MCF 10A (cell line): Measurements from ENCODE around the gene NHERF2. TPM values are rescaled to one million over a fixed set of nuclear protein-coding genes. Genes with fewer than 3 reads are reported as not detected.

Experiments
- BruUV-seq: library from RNA; stranded (reverse); fragments of 400-500 nt; replicated peaks from 2 replicates; lab custom pipeline; 2021; lab: Mats Ljungman, UMichigan
- CTCF ChIA-PET: fragments of 300-600 bp; sonication (Branson Sonifier 250); formaldehyde crosslinking; extraction: SDS; loops from one replicate; lab custom pipeline; 2021; ENCODE audit warnings: antibody characterized with exemption, inconsistent platforms; lab: Yijun Ruan, JAX
- POLR2A ChIA-PET: fragments of 300-600, 350-650 bp; sonication (Branson Sonifier 250); formaldehyde crosslinking; extraction: SDS; loops from one replicate; lab custom pipeline; 2020; ENCODE audit warnings: antibody characterized with exemption, inconsistent platforms; lab: Yijun Ruan, JAX
- DNase-seq: peaks from one replicate; pipeline ENCODE4 v3.0.0-alpha.2; 2018; ENCODE audit not compliant: unreplicated experiment
- H3K27ac Mint-ChIP-seq: one replicate; pipeline ENCODE4 v1.8.0; 2022; ENCODE audit warnings: mild to moderate bottlenecking, low read depth, mixed read lengths; ENCODE audit not compliant: unreplicated experiment
- H3K27me3 Mint-ChIP-seq: one replicate; pipeline ENCODE4 v1.8.0; 2022; ENCODE audit warnings: mixed read lengths; ENCODE audit not compliant: insufficient read depth, unreplicated experiment
- H3K36me3 Mint-ChIP-seq: one replicate; pipeline ENCODE4 v1.8.0; 2022; ENCODE audit warnings: mild to moderate bottlenecking, moderate library complexity, mixed read lengths; ENCODE audit not compliant: insufficient read depth, unreplicated experiment
- H3K4me1 Mint-ChIP-seq: one replicate; pipeline ENCODE4 v1.8.0; 2022; ENCODE audit warnings: mixed read lengths; ENCODE audit not compliant: insufficient read depth, unreplicated experiment
- H3K4me3 Mint-ChIP-seq: one replicate; pipeline ENCODE4 v1.8.0; 2022; ENCODE audit warnings: mild to moderate bottlenecking, moderate library complexity, mixed read lengths; ENCODE audit not compliant: unreplicated experiment
- H3K9me3 Mint-ChIP-seq: one replicate; pipeline ENCODE4 v1.8.0; 2022; ENCODE audit warnings: mixed read lengths; ENCODE audit not compliant: unreplicated experiment
- CTCF ChIP-seq: fragments of 200-600 bp; IDR thresholded peaks from one replicate; pipeline ENCODE4 v1.8.0; 2022; ENCODE audit warnings: antibody characterized with exemption, mild to moderate bottlenecking; ENCODE audit not compliant: unreplicated experiment
- intact Hi-C: fragments of 100-400 bp; cut with micrococcal nuclease; formaldehyde crosslinking; loops from 2 replicates; pipeline ENCODE4 v1.14.1; 2022
- total RNA-seq: library from RNA; stranded (reverse); gene quantifications from 2 replicates; pipeline ENCODE4 v1.2.3, GENCODE V29; 2022

The NHERF2 gene
- total RNA-seq, 1 experiment from 2014 or later, result 14.5 TPM

DNA sequence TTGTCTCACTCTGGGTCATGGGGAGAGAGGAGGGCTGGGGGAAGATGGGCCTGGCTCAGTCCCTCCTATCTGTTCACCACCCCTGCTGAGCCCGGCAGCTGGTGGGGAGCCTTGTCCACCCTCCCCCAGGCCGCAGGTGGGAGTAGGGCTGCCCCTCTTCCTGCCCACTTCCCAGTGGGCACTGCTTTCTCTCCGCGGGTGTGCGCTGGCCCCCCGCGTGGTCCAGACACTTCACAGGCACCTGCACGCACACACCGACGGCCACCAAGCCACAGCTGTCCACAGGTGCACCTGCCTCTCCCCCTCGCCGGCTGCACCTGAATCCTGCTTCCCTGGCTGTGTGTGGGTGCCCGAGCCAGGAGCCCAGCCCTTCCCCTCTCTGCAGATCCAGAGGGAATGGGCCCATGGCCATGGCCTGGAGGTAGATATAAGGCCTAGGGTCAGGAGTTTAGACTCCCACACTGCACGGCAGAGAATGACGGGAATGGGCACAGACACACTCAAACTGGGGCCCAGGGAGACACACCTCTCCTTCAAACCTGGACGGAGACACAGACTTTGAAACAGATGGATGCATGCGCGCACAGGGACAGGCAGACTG, 2.0 kb downstream of the NHERF2 start:
- H3K9me3 Mint-ChIP-seq, result no peaks in the 10 kb centered on the region
- TF ChIP-seq CTCF, result no peak
- intact Hi-C loops, result no loop called here
- H3K27ac Mint-ChIP-seq, result no peak overlapping the region
- ChIA-PET POLR2A (interaction anchor here (2.0 to 2.6 kb wide), 2 partner anchors 19 to 21 kb away, joined by 5 to 11 read pairs; partner anchors contain the start of genes NTHL1 and TSC2), CTCF (interaction anchor here (1.1 kb wide), 1 partner anchor 18 kb away, joined by 3 read pairs; no protein-coding TSS in a partner anchor)
- no peak for DNase-seq
- no peaks in the 10 kb centered on the region for H3K27me3 Mint-ChIP-seq
- H3K36me3 Mint-ChIP-seq, result peaks cover 7% of the 10 kb centered on the region
- no peak overlapping the region for H3K4me3 Mint-ChIP-seq
- no TSS peak for BruUV-seq
- no peaks in the 10 kb centered on the region for H3K4me1 Mint-ChIP-seq

DNA sequence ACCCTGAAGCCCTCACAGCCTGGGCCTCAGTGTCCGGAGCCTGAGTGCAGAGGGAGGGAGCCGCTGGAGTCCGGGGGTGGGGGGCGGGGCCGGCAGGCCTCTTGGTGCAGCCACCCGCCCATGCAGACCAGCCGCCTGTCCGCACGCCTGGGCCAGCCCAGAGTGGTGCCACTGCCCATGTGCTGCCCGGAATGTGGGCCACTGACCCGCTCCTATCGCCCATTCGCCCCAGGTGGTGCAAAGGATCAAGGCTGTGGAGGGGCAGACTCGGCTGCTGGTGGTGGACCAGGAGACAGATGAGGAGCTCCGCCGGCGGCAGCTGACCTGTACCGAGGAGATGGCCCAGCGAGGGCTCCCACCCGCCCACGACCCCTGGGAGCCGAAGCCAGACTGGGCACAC, 2.6 kb downstream of the NHERF2 start:
- CTCF ChIA-PET, result no interaction called here
- H3K36me3 Mint-ChIP-seq, result peaks cover 7% of the 10 kb centered on the region
- TF ChIP-seq CTCF, result no peak
- H3K27ac Mint-ChIP-seq, result no peak overlapping the region
- no peak for DNase-seq
- no TSS peak for BruUV-seq
- POLR2A ChIA-PET, result interaction anchor here (0.6 kb wide), 1 partner anchor 10 kb away, joined by 5 read pairs; the partner anchor contains the start of gene NPW
- no peaks in the 10 kb centered on the region for H3K27me3 Mint-ChIP-seq
- H3K9me3 Mint-ChIP-seq, result no peaks in the 10 kb centered on the region
- no peaks in the 10 kb centered on the region for H3K4me1 Mint-ChIP-seq
- intact Hi-C loops, result no loop called here
- H3K4me3 Mint-ChIP-seq, result no peak overlapping the region

GRCh38 chr16:2030036-2030435, 3.3 kb downstream of the NHERF2 start:
- H3K4me3 Mint-ChIP-seq, result no peak overlapping the region
- POLR2A ChIA-PET, result interaction anchor here (0.6 kb wide), 1 partner anchor 11 kb away, joined by 5 read pairs; the partner anchor contains the start of gene NPW
- no TSS peak for BruUV-seq

More at GRCh38 chr16:2030036-2030435, 3.3 kb downstream of the NHERF2 start:
- no peaks in the 10 kb centered on the region for H3K27me3 Mint-ChIP-seq
- peaks cover 7% of the 10 kb centered on the region for H3K36me3 Mint-ChIP-seq
- intact Hi-C loops, result no loop called here
- TF ChIP-seq CTCF, result no peak
- H3K27ac Mint-ChIP-seq, result no peak overlapping the region
- no peaks in the 10 kb centered on the region for H3K9me3 Mint-ChIP-seq
- CTCF ChIA-PET, result no interaction called here
- no peak for DNase-seq
- no peaks in the 10 kb centered on the region for H3K4me1 Mint-ChIP-seq
